ENCODE data around the gene YARS1. TPM values are rescaled to one million over a fixed set of nuclear protein-coding genes. Genes with fewer than 3 reads are reported as not detected.

The YARS1 gene
- total RNA-seq, 2 experiments from 2014 or later, result 259 to 309 TPM

Other genes with a start within 250 kb of the YARS1 start
- 10 to 100 TPM; 61.2 to 63.5 TPM for gene ZBTB8OS, start 166.8 kb downstream of the YARS1 start, total RNA-seq
- 100 to 1,000 TPM; 323 to 331 TPM for gene RBBP4, start 166.2 kb downstream of the YARS1 start, total RNA-seq
- gene SYNC, start 114.6 kb downstream of the YARS1 start, total RNA-seq, result not detected
- 10 to 100 TPM; 27.9 to 34.3 TPM for gene S100PBP, start 295 bp upstream of the YARS1 start, total RNA-seq
- not detected for gene FNDC5, start 53.6 kb upstream of the YARS1 start, total RNA-seq
- under 1 TPM in 1 of 2 experiments, not detected in 1; 0.49 TPM for gene HPCA, start 69.1 kb upstream of the YARS1 start, total RNA-seq
- gene TMEM54, start 84.0 kb upstream of the YARS1 start, total RNA-seq, result 1 to 10 TPM; 1.4 to 1.7 TPM
- gene RNF19B, start 147.5 kb upstream of the YARS1 start, total RNA-seq, result 10 to 100 TPM; 22.5 to 23.9 TPM
- gene AK2, start 219.5 kb upstream of the YARS1 start, total RNA-seq, result 100 to 1,000 TPM; 386 to 464 TPM

Data from activated CD4-positive, alpha-beta T cell treated with anti-CD3 and anti-CD28 coated beads for 36 hours (primary cell).